B cell (primary cell): ENCODE data around the gene LPAR5. TPM values are rescaled to one million over a fixed set of nuclear protein-coding genes. Genes with fewer than 3 reads are reported as not detected.

Experiments
- ATAC-seq: fragments of 200-7000 bp; cut with Tn5 transposase; one replicate; pipeline ENCODE4 v1.10.0; 2021; ENCODE audit warnings: low read depth, mild to moderate bottlenecking, moderate number of reproducible peaks, moderate library complexity
- CTCF ChIA-PET: fragments of 350-600 bp; sonication (Branson Sonifier 250); formaldehyde crosslinking; loops from one replicate; lab custom pipeline; 2021; ENCODE audit warnings: antibody characterized with exemption, inconsistent platforms; lab: Charles Lee
- POLR2A ChIA-PET: fragments of 350-600 bp; sonication (Branson Sonifier 250); formaldehyde crosslinking; loops from one replicate; lab custom pipeline; 2021; ENCODE audit warnings: antibody characterized with exemption; lab: Charles Lee
- DNase-seq: peaks from one replicate; pipeline ENCODE4 v3.0.0; 2013
- H2AFZ ChIP-seq: 2 replicates; pipeline ENCODE4 v1.6.1; 2012; ENCODE audit warnings: mild to moderate bottlenecking, low read depth, low read length; ENCODE audit not compliant: insufficient read depth, poor library complexity, severe bottlenecking
- H3K27ac ChIP-seq, 2 donors: 1 replicate in 1 of 2; 2 replicates in 1 of 2; pipeline ENCODE4 v1.5.1; 2012 to 2013; ENCODE audit warnings: low read length in 2 of 2, mild to moderate bottlenecking in 2 of 2, moderate library complexity in 1 of 2
- H3K27me3 ChIP-seq, 4 experiments: fragments of 200-600 bp in 1 of 4; sonication (generic) in 1 of 4; replicated peaks in 1 of 4; 1 replicate in 2 of 4; 2 replicates in 2 of 4; pipeline versions ENCODE4 v1.6.1 to v1.7.0; 2013 to 2016; ENCODE audit warnings: low read length in 3 of 4, mild to moderate bottlenecking in 2 of 4, mixed read lengths in 1 of 4, moderate library complexity in 1 of 4; ENCODE audit not compliant: insufficient read depth in 4 of 4, control insufficient read depth in 3 of 4; ENCODE audit errors: control extremely low read depth in 1 of 4
- H3K36me3 ChIP-seq, 2 experiments: replicated peaks in 1 of 2; 1 replicate in 1 of 2; 2 replicates in 1 of 2; pipeline versions ENCODE4 v1.6.1 to v1.7.1; 2013; ENCODE audit warnings: low read length in 1 of 2; ENCODE audit not compliant: insufficient read depth in 2 of 2, control insufficient read depth in 1 of 2; ENCODE audit errors: control extremely low read depth in 1 of 2, extremely low read depth in 1 of 2
- H3K4me1 ChIP-seq, 2 donors: fragments of 200-600 bp in 1 of 2; sonication (generic) in 1 of 2; 1 replicate in 1 of 2; 2 replicates in 1 of 2; pipeline versions ENCODE4 v1.5.1 to v1.6.1; 2013 to 2017; ENCODE audit warnings: low read length in 2 of 2; ENCODE audit not compliant: control insufficient read depth in 2 of 2, insufficient read depth in 2 of 2
- H3K4me2 ChIP-seq: replicated peaks from 2 replicates; pipeline ENCODE3; 2012; ENCODE audit warnings: mild to moderate bottlenecking, low read depth, low read length; ENCODE audit not compliant: poor library complexity, severe bottlenecking
- H3K4me3 ChIP-seq, 5 experiments: fragments of 200-600 bp in 1 of 5; sonication (generic) in 1 of 5; 1 replicate in 3 of 5; 2 replicates in 2 of 5; pipeline versions ENCODE4 v1.5.1 to v1.7.0; 2011 to 2016; ENCODE audit warnings: low read length in 4 of 5, mild to moderate bottlenecking in 4 of 5, low read depth in 2 of 5, control low read depth in 1 of 5, moderate library complexity in 1 of 5; ENCODE audit not compliant: insufficient read depth in 1 of 5; ENCODE audit errors: control extremely low read depth in 1 of 5, extremely low read depth in 1 of 5
- H3K79me2 ChIP-seq: fragments of 200-600 bp; sonication (generic); one replicate; pipeline ENCODE4 v1.6.0; 2016; ENCODE audit warnings: low read length; ENCODE audit not compliant: control insufficient read depth, insufficient read depth
- H3K9ac ChIP-seq: fragments of 200-600 bp; sonication (generic); 2 replicates; pipeline ENCODE4 v1.6.1; 2017; ENCODE audit warnings: mild to moderate bottlenecking, low read length, moderate library complexity
- H3K9me3 ChIP-seq, 3 donors: one replicate each; pipeline versions ENCODE4 v1.6.1 to v1.7.1; 2013; ENCODE audit warnings: low read length in 2 of 3; ENCODE audit not compliant: control insufficient read depth in 2 of 3, insufficient read depth in 1 of 3; ENCODE audit errors: control extremely low read depth in 1 of 3
- H4K20me1 ChIP-seq: 2 replicates; pipeline ENCODE4 v1.6.0; 2012; ENCODE audit warnings: mild to moderate bottlenecking, low read length; ENCODE audit not compliant: insufficient read depth, control insufficient read depth, poor library complexity, severe bottlenecking
- H3K27ac Mint-ChIP-seq: one replicate; pipeline ENCODE4 v1.8.0; 2021; ENCODE audit warnings: mixed read lengths
- H3K27me3 Mint-ChIP-seq: one replicate; pipeline ENCODE4 v1.8.0; 2021; ENCODE audit warnings: mixed read lengths
- H3K4me1 Mint-ChIP-seq: one replicate; pipeline ENCODE4 v1.8.0; 2021; ENCODE audit warnings: mixed read lengths
- H3K4me3 Mint-ChIP-seq: one replicate; pipeline ENCODE4 v1.8.0; 2021; ENCODE audit warnings: mixed read lengths
- H3K9me3 Mint-ChIP-seq: one replicate; pipeline ENCODE4 v1.8.0; 2022; ENCODE audit warnings: mixed read lengths; ENCODE audit not compliant: insufficient read depth
- EZH2 ChIP-seq: IDR thresholded peaks from 2 replicates; pipeline ENCODE4 v1.6.1; 2012; ENCODE audit warnings: borderline replicate concordance, low read depth, mild to moderate bottlenecking, moderate library complexity, low read length; ENCODE audit not compliant: insufficient read depth, poor library complexity, severe bottlenecking
- WGBS: methylation state at CpG from one replicate; pipeline ENCODE4 v1.1.5; 2013; ENCODE audit warnings: missing lambda C conversion rate; ENCODE audit not compliant: insufficient coverage; 5-methylcytosine and 5-hydroxymethylcytosine counted together
- intact Hi-C: fragments of 100-400 bp; cut with micrococcal nuclease; formaldehyde crosslinking; loops from one replicate; pipeline ENCODE4 v1.10.0; 2022
- polyA plus RNA-seq: library from polyadenylated mRNA; depleted of rRNA; stranded (reverse); fragments of >200 nt; gene quantifications from 2 replicates; pipeline ENCODE4 v1.2.3, GENCODE V29; 2012
- total RNA-seq, 2 donors: library from RNA; stranded (reverse); fragments of 120-200 nt in 1 of 2; gene quantifications; 1 replicate in 1 of 2; 2 replicates in 1 of 2; pipeline versions ENCODE4 v1.2.3 to v1.2.4, GENCODE V29; 2013 to 2022
- TF ChIP-seq, protein P1 (sequence below): fragments of 200-600 bp; IDR thresholded peaks from one replicate; pipeline ENCODE4 v1.8.0; 2022; ENCODE audit warnings: antibody characterized with exemption, mild to moderate bottlenecking

LPAR5 gene
- total and polyA plus RNA-seq, 2 donors (not counting 1 experiment from before 2014, with no cell fraction given) = 29.0 to 59.6 TPM

DNA sequence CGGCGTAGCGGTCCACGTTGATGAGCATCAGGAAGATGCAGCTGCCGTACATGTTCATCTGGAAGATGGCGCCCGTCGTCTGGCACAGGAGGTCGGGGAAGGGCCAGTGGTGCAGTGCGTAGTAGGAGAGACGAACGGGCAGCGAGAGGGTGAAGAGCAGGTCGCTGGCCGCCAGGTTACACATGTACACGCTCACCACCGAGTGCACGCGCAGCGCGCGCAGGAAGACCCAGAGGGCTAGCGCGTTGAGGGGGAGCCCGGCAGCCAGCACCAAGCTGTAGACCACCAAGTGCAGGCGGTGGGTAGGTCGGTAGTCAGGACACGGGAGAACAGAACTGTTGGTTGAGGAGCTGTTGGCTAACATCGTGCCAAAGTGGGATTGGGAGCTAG is 14.9 kb downstream of the LPAR5 start:
- Histone ChIP-seq H3K36me3 (peaks cover 0 to 46% of the 10 kb centered on the region in 2 experiments), H3K9ac (no peak overlapping the region), H3K4me1 (peaks cover 3 to 31% of the 10 kb centered on the region in 2 donors), H3K4me3 (no peak overlapping the region), H3K27me3 (no peaks in the 10 kb centered on the region), H3K79me2 (peaks cover 70% of the 10 kb centered on the region), H3K4me2 (peak overlapping the region; percentile 23), H3K27ac (no peak overlapping the region), H3K9me3 (no peaks in the 10 kb centered on the region), H2AFZ (no peak overlapping the region), H4K20me1 (peaks cover 29% of the 10 kb centered on the region)
- no peak for ATAC-seq
- Mint-ChIP-seq H3K9me3 (no peaks in the 10 kb centered on the region), H3K27me3 (no peaks in the 10 kb centered on the region), H3K27ac (peak overlapping the region; percentile 72), H3K4me3 (peak overlapping the region; percentile 45), H3K4me1 (peaks cover 38% of the 10 kb centered on the region)
- TF ChIP-seq, protein P1, sequence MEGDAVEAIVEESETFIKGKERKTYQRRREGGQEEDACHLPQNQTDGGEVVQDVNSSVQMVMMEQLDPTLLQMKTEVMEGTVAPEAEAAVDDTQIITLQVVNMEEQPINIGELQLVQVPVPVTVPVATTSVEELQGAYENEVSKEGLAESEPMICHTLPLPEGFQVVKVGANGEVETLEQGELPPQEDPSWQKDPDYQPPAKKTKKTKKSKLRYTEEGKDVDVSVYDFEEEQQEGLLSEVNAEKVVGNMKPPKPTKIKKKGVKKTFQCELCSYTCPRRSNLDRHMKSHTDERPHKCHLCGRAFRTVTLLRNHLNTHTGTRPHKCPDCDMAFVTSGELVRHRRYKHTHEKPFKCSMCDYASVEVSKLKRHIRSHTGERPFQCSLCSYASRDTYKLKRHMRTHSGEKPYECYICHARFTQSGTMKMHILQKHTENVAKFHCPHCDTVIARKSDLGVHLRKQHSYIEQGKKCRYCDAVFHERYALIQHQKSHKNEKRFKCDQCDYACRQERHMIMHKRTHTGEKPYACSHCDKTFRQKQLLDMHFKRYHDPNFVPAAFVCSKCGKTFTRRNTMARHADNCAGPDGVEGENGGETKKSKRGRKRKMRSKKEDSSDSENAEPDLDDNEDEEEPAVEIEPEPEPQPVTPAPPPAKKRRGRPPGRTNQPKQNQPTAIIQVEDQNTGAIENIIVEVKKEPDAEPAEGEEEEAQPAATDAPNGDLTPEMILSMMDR = no peak
- TF ChIP-seq EZH2 = no peak
- POLR2A ChIA-PET = interaction anchor here (1.0 to 1.8 kb wide), 3 partner anchors 11 to 15 kb away, joined by 3 to 6 read pairs (median 5); partner anchors contain the start of gene LPAR5
- intact Hi-C loops = loop anchor here (1.0 kb wide), 1 partner anchor 15 kb away; no protein-coding TSS in a partner anchor
- 88% methylated on average over 29 of the region's 29 CpGs for WGBS
- DNase-seq = no peak
- CTCF ChIA-PET = interaction anchor here (0.5 to 6.5 kb wide), 10 partner anchors 13 to 213 kb away, joined by 3 to 58 read pairs (median 4); partner anchors contain the start of genes LPAR5 and ZNF384
